ENCODE data around the gene TNKS2. TPM values are rescaled to one million over a fixed set of nuclear protein-coding genes. Genes with fewer than 3 reads are reported as not detected.

TNKS2 gene
- total RNA-seq, 1 experiment from 2014 or later, result 25.4 TPM

DNA sequence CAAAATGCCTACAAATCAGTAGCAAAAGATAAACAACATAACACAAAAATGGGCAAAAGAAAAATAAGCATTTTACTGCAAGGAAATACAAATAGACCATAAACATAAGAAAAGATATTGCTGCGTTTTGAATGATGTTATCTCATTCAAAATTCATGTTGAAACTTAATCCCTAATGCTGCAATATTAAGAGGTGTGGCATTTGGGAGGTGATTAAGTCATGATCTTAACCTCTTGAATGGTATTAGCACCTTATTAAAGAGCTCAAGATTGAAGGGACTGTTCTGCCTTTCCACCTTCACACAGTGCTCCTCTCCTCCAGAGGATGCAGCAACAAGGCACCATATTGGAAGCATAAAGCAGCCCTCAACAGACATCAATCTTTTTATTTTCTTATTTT lies 12.4 kb upstream of the TNKS2 start:
- no peak for TF ChIP-seq EZH2 (IDR thresholded peaks at IDR 0.05; ENCODE audit: low read depth)
- TF ChIP-seq, protein P1, sequence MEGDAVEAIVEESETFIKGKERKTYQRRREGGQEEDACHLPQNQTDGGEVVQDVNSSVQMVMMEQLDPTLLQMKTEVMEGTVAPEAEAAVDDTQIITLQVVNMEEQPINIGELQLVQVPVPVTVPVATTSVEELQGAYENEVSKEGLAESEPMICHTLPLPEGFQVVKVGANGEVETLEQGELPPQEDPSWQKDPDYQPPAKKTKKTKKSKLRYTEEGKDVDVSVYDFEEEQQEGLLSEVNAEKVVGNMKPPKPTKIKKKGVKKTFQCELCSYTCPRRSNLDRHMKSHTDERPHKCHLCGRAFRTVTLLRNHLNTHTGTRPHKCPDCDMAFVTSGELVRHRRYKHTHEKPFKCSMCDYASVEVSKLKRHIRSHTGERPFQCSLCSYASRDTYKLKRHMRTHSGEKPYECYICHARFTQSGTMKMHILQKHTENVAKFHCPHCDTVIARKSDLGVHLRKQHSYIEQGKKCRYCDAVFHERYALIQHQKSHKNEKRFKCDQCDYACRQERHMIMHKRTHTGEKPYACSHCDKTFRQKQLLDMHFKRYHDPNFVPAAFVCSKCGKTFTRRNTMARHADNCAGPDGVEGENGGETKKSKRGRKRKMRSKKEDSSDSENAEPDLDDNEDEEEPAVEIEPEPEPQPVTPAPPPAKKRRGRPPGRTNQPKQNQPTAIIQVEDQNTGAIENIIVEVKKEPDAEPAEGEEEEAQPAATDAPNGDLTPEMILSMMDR (conservative IDR thresholded peaks at IDR 0.05), result no peak
- intact Hi-C loops (cut with micrococcal nuclease; ENCODE audit: unreplicated experiment), result no loop called here
- Histone ChIP-seq H3K4me2 (no peak overlapping the region), H3K4me3 (no peak overlapping the region), H3K4me1 (replicated peaks; ENCODE audit: insufficient read depth) (peaks cover 17% of the 10 kb centered on the region), H3K27me3 (ENCODE audit: insufficient read depth, low read depth) (no peaks in the 10 kb centered on the region), H3F3A (ENCODE audit: insufficient read depth, low read depth) (no peaks in the 10 kb centered on the region; the same call in 1 of the 2 replicates), H4K20me1 (ENCODE audit: insufficient read depth) (no peaks in the 10 kb centered on the region), H2AFZ (no peak overlapping the region), H3K27ac (no peak overlapping the region), H3K79me2 (ENCODE audit: low read depth) (no peaks in the 10 kb centered on the region), H3K9me3 (ENCODE audit: insufficient read depth, low read depth) (no peaks in the 10 kb centered on the region), H3K9me2 (ENCODE audit: insufficient read depth) (no peaks in the 10 kb centered on the region; the same call in 1 of the 2 replicates), H3K36me3 (ENCODE audit: low read depth) (no peaks in the 10 kb centered on the region)
- ChIA-PET POLR2A (ENCODE audit: unreplicated experiment) (no interaction called here), CTCF (interaction anchor here (0.7 kb wide), 1 partner anchor 122 kb away, joined by 3 read pairs; no protein-coding TSS in a partner anchor)
- no TSS peak for BruUV-seq (replicated peaks)
- DNase-seq, result no peak

DNA sequence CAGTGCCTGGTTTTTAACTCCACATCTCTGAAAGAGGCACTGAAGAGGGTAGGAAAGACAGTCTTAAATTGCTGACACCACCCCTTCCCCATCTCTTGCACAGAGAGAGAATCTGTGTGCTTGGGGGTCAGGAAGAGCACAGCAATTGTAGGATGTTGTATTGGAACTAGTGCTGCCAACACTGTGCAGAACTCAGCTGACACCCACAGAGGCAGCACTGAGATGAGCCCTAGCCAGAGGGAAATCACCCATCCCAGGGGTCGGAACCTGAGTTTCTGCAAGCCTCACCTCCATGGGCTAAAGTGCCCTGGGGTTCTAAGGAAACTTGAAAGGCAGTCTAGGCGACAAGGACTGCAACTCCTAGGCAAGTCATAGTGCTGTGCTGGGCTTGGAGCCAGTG lies 11.0 kb upstream of the TNKS2 start:
- Histone ChIP-seq H3K79me2 (ENCODE audit: low read depth) (no peaks in the 10 kb centered on the region), H3K4me2 (no peak overlapping the region), H3K27me3 (ENCODE audit: insufficient read depth, low read depth) (no peaks in the 10 kb centered on the region), H3K9me3 (ENCODE audit: insufficient read depth, low read depth) (no peaks in the 10 kb centered on the region), H3K9me2 (ENCODE audit: insufficient read depth) (no peaks in the 10 kb centered on the region; the same call in 1 of the 2 replicates), H3K4me1 (replicated peaks; ENCODE audit: insufficient read depth) (peaks cover 17% of the 10 kb centered on the region), H3K27ac (no peak overlapping the region), H3F3A (ENCODE audit: insufficient read depth, low read depth) (no peaks in the 10 kb centered on the region; the same call in 1 of the 2 replicates), H4K20me1 (ENCODE audit: insufficient read depth) (no peaks in the 10 kb centered on the region), H3K4me3 (no peak overlapping the region), H2AFZ (no peak overlapping the region), H3K36me3 (ENCODE audit: low read depth) (no peaks in the 10 kb centered on the region)
- DNase-seq, result no peak
- ChIA-PET CTCF (no interaction called here), POLR2A (ENCODE audit: unreplicated experiment) (no interaction called here)
- BruUV-seq (replicated peaks), result no TSS peak
- intact Hi-C loops (cut with micrococcal nuclease; ENCODE audit: unreplicated experiment), result no loop called here
- TF ChIP-seq, protein P1 (conservative IDR thresholded peaks at IDR 0.05), result no peak
- TF ChIP-seq EZH2 (IDR thresholded peaks at IDR 0.05; ENCODE audit: low read depth), result no peak

DNA sequence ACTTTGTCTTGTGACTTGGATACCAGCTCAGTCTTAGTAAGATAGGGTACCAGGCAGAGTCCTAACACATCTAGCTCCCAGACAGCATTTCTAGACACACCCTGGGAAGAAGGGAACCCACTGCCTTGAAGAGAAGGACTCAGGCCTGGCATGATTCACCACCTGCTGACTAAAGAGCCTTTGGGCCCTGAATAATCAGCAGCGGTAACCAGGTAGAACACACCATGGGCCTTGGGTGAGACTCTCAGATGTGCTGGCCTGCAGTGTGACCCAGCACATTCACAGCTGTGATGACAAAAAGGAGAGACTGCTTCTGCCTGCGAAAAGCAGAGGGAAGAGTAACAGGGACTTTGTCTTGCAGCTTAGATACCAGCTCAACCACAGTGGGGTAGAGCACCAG lies 10.4 kb upstream of the TNKS2 start:
- Histone ChIP-seq H3F3A (ENCODE audit: insufficient read depth, low read depth) (no peaks in the 10 kb centered on the region; the same call in 1 of the 2 replicates), H2AFZ (0 out of 2 replicates have a peak overlapping the region, but pooled peaks have one; percentile 39), H3K79me2 (ENCODE audit: low read depth) (no peaks in the 10 kb centered on the region), H3K4me2 (no peak overlapping the region), H3K4me1 (replicated peaks; ENCODE audit: insufficient read depth) (peaks cover 17% of the 10 kb centered on the region), H3K36me3 (ENCODE audit: low read depth) (no peaks in the 10 kb centered on the region), H3K27ac (no peak overlapping the region), H4K20me1 (ENCODE audit: insufficient read depth) (no peaks in the 10 kb centered on the region), H3K9me3 (ENCODE audit: insufficient read depth, low read depth) (no peaks in the 10 kb centered on the region), H3K9me2 (ENCODE audit: insufficient read depth) (no peaks in the 10 kb centered on the region; the same call in 1 of the 2 replicates), H3K4me3 (no peak overlapping the region), H3K27me3 (ENCODE audit: insufficient read depth, low read depth) (no peaks in the 10 kb centered on the region)
- no TSS peak for BruUV-seq (replicated peaks)
- TF ChIP-seq, protein P1 (conservative IDR thresholded peaks at IDR 0.05), result no peak
- TF ChIP-seq EZH2 (IDR thresholded peaks at IDR 0.05; ENCODE audit: low read depth), result no peak
- POLR2A ChIA-PET (ENCODE audit: unreplicated experiment), result no interaction called here
- no peak for DNase-seq
- CTCF ChIA-PET, result no interaction called here
- intact Hi-C loops (cut with micrococcal nuclease; ENCODE audit: unreplicated experiment), result no loop called here
